GM18907 (cell line): ENCODE results near the gene MAS1.

Experiments
- ATAC-seq: cut with Tn5 transposase; IDR thresholded peaks from one replicate; pipeline ENCODE4 v1.9.1; 2021; ENCODE audit warnings: mild to moderate bottlenecking, moderate library complexity; ENCODE audit not compliant: unreplicated experiment

MAS1 gene

GRCh38 chr6:159879856-159880255 is 10.9 kb upstream of the MAS1 start:
- ATAC-seq = no peak

- ATAC-seq = no peak
These were observed 10.3 kb upstream of the MAS1 start for GRCh38 chr6:159880412-159880975.

- no peak for ATAC-seq
These were observed 6.1 kb upstream of the MAS1 start for GRCh38 chr6:159884720-159885119.

GRCh38 chr6:159886270-159886669 is 4.5 kb upstream of the MAS1 start:
- no peak for ATAC-seq

GRCh38 chr6:159887146-159887545 is 3.6 kb upstream of the MAS1 start:
- no peak for ATAC-seq

GRCh38 chr6:159887761-159888160 is 3.0 kb upstream of the MAS1 start:
- no peak for ATAC-seq

- ATAC-seq = no peak
These were observed 587 bp upstream of the MAS1 start for GRCh38 chr6:159890201-159890600.

GRCh38 chr6:159892053-159892452 is 1.3 kb downstream of the MAS1 start:
- no peak for ATAC-seq

GRCh38 chr6:159893064-159893463 is 2.3 kb downstream of the MAS1 start:
- no peak for ATAC-seq

GRCh38 chr6:159894991-159895390 is 4.2 kb downstream of the MAS1 start:
- ATAC-seq = no peak

- no peak for ATAC-seq
These were observed 6.8 kb downstream of the MAS1 start for GRCh38 chr6:159897603-159898002.

GRCh38 chr6:159898519-159898918 is 7.7 kb downstream of the MAS1 start:
- no peak for ATAC-seq

GRCh38 chr6:159899994-159900745 is 9.4 kb downstream of the MAS1 start:
- no peak for ATAC-seq

GRCh38 chr6:159902620-159903019 is 11.8 kb downstream of the MAS1 start:
- ATAC-seq = no peak

- no peak for ATAC-seq
These were observed 13.7 kb downstream of the MAS1 start for GRCh38 chr6:159904497-159904911.

- no peak for ATAC-seq
These were observed 15.6 kb downstream of the MAS1 start for GRCh38 chr6:159906400-159906799.

GRCh38 chr6:159908535-159908934 is 17.7 kb downstream of the MAS1 start:
- no peak for ATAC-seq

GRCh38 chr6:159908979-159909378 is 18.2 kb downstream of the MAS1 start:
- ATAC-seq = no peak

GRCh38 chr6:159910342-159910741 is 19.6 kb downstream of the MAS1 start:
- no peak for ATAC-seq

- no peak for ATAC-seq
These were observed 22.6 kb downstream of the MAS1 start for GRCh38 chr6:159913375-159913774.

- no peak for ATAC-seq
These were observed 23.2 kb downstream of the MAS1 start for GRCh38 chr6:159913862-159914564.

GRCh38 chr6:159914565-159914923 is 23.8 kb downstream of the MAS1 start:
- ATAC-seq = no peak
